ENCODE measurements around the gene PIP5K1A.

GRCh38 chr1:151266821-151267220 lies 68.5 kb downstream of the PIP5K1A start:
- TF ChIP-seq CTCF (IDR thresholded peaks at IDR 0.05) (no peak), POLR2A (IDR thresholded peaks at IDR 0.05) (no peak)
